GM19438 (cell line): Measurements from ENCODE around the gene RCOR1.
"Not testable (repeated sequence)": the region's sequence is repeated elsewhere in the genome, so short reads cannot be mapped to it uniquely, and the experiment has no call there.

Experiments
- ATAC-seq: cut with Tn5 transposase; IDR thresholded peaks from one replicate; pipeline ENCODE4 v1.9.1; 2021; ENCODE audit warnings: low read depth; ENCODE audit not compliant: unreplicated experiment

RCOR1 gene

DNA sequence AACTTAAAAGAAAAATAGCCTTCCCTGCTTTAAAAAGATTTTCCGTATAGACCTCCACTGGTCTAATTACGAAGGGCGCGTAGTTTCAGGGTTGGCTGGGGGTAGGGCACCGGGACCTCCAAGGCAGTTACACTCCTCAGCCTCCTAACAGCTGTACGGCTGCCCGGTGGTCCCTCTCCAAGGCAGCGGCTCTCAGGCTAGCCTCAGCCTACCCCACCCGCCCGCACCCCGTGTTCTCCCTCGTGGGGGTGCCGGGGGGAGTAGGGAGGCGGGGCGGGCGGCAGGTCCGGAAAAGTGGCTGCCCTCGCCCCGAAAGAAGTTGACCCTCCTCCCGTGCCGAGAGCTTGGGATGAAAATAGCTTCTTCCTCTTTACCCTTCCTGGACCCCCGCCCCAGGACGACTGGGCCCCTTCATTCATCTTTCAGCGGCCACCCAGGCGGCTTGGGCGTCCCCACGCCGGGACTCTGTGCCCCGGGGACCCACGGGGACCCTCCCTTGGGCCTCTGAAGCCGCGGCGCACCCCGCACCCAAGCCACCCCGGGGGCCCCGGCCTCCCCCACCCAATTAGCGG is 991 bp upstream of the RCOR1 start:
- peak; percentile 5 for ATAC-seq

DNA sequence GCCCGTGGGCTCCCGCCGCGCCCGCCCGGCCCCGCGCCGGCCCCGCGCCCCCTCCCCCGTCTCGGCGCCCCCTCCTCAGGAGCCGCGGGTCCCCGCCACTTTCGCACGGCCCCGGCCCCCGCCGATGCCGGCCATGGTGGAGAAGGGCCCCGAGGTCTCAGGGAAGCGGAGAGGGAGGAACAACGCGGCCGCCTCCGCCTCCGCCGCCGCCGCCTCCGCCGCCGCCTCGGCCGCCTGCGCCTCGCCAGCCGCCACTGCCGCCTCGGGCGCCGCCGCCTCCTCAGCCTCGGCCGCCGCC is 263 bp downstream of the RCOR1 start:
- peak; percentile 10 for ATAC-seq

- peak; percentile 6 for ATAC-seq
These were observed 794 bp downstream of the RCOR1 start for GRCh38 chr14:102593061-102593824.

DNA sequence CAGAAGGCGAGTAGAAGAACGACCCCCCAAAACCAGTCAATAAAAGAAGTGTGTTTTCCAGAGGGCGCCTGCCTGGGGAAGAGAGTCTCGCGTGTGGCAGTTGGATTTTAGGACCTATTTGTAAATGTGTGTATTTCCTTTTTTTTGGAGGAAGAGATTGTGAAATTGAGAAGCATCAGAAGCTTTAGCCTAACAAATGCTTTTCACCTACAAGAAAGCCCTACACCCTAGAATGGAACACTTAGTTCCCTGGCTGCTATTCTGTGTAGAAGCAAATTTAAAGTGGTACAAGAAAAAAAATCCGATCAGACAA is 1.3 kb downstream of the RCOR1 start:
- ATAC-seq: no peak

DNA sequence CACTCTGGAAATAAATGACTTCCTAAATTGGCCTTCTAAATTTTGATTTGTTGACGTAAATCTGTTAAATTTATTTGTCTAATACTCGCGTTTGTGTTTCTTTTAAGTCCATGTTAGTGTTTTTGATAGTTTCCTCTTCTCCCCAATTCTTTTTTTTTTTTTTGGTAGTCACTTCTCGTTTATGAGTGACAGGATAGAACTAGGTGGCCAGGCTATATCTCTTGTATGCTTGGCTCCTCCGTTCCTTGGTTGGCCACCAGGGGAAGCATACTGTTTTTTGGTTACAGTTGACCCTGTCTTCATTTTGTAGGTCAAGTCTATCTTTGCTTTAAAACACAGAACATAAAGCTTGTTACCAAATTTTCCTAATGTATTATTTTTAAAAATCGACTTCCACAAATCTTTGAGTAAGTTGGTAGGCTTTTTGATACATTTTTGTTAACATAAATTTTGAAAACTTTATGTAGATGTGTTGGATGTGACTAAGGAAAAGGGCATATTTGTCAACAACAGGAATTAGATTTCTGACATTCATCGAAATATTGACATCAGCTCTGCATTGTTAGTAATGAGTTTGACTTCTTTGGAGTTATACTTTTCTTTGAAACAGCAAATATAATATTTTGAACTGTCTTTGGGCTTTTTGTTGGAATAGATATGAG is 2.2 kb downstream of the RCOR1 start:
- no peak for ATAC-seq

GRCh38 chr14:102601378-102601925 is 9.0 kb downstream of the RCOR1 start:
- no peak for ATAC-seq

DNA sequence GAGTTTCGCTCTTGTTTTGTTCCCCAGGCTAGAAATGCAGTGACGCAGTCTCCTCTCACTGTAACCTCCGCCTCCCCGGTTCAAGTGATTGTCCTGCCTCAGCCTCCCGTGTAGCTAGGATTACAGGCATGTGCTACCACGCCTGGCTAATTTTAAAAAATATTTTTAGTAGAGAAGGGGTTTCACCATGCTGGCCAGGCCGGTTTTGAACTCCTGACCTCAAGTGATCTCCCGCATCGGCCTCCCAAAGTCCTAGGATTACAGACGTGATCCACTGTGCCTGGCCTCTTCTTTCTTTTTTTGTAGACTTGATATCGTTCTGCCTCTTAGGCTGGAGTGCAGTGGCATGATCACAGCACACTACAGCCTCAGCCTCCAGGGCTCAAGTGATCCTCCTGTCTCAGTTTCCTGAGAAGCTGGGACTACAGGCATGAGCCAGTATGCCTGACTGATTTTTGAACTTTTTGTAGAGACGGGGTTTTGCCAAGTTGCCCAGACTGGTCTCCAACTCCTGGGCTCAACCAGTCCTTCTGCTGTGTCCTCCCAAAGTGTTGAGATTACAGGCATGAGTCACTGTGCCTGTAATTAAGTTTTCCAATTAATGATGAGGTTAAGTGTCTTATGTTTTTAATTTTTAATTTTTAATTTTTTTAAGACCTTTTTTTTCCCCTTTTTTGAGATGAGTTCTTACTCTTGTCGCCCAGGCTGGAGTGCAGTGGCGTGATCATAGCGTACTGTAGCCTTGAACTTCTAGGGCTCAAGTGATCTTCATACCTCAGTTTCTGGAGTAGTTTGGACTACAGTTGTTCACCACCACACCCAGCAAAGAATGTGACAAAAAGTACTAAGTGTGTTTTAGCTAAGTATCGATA is 10.2 kb downstream of the RCOR1 start:
- no peak for ATAC-seq

DNA sequence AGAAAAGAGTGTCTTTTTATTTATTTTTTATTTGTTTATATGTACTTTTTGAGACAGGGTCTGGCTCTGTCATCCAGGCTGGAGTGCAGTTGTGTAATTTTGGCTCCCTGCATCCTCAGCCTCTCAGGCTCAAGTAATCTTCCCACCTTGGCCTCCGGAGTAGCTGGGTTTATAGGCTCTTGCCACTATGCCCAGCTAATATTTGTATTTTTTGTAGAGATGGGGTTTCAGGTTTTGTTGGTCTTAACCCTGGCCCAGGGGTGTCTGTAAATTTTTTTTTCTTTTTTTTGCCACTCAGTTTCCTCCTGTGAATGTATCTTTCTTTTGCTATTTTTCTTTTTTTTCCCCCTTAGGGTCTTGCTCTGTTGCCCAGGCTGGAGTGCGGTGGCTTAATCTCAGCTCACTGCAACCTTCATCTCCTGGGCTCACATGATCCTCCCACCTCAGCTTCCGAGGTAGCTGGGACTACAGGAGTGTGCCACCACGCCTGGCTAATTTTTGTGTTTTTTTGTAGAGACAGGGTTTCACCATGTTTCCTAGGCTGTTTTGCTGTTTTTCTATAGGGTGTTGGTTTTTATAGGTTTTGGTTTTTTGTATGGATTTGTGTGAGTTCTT is 11.0 kb downstream of the RCOR1 start:
- ATAC-seq: no peak

DNA sequence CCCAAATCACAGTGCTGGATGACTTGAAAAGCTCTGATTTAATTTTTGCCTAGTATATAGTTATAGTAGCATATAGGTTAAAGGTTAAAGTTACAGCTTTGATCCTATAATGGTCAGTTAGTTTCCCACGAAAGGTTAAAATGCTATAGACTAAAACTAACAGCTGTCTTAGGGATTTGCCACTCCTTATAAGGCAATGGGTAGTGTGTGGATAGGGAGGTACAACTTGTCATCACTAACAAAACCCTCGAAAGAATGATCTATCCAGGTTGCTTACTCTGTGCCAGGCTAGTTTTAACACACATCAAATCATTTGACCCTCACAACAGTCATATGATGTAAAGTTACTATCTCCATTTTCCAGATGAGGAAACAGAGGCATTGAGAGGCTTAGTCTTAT is 11.7 kb downstream of the RCOR1 start:
- no peak for ATAC-seq

GRCh38 chr14:102605029-102605428 is 12.6 kb downstream of the RCOR1 start:
- ATAC-seq: no peak

GRCh38 chr14:102606296-102606695 is 13.8 kb downstream of the RCOR1 start:
- ATAC-seq: no peak

DNA sequence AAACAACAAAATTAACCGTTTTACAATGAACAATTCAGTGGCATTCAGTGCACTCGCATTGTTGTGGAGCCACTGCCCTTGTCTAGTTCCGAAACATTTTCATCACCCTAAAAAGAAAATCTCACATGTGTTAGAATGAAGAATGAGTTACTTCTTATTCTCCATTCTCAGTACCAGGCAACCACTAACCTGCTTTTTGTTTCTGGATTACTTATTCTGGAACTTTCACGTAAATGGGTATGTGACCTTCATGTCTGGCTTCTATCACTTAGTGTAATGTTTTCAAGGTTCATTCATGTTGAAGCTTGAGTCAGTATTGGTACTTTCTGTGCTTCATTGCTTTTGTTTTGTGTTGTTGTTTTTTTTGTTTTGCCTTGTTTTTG is 15.6 kb downstream of the RCOR1 start:
- ATAC-seq: peak; percentile 45

DNA sequence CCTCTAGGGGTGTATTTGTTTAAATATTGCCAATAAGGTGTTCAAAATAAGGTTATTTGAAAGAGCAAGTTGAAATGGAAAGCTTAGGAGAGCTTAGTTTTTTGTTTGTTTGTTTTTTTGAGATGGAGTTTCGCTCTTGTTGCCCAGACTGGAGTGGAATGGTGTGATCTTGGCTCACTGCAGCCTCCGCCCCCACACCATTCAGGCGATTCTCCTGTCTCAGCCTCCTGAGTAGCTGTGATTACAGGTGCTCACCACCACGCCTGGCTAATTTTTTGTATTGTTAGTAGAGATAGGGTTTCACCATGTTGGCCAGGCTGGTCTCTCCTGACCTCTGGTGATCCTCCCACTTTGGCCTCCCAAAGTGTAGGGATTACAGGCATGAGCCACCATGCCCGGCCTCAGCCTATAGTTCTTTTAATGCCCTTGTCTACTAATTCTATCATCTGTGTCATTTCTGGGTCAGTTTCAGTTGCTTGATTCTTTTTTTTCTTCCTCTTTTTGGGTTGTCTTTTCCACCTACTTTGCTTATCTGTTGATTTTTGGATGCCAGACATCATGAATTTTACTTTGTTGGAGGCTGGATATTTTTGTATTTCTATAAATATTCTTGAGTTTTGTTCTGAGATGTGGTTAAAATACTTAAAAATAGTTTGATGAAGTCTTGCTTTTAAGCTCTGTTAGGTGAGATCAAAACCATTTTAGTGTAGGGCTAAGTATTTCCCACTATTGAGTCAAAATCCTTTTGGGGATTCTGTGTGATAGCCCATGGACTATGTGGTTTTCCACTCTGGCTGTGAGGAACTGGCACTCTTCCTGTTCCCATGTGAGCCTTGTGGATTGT is 18.7 kb downstream of the RCOR1 start:
- no peak for ATAC-seq

- no peak for ATAC-seq
These were observed 23.9 kb downstream of the RCOR1 start for GRCh38 chr14:102616318-102616717.

DNA sequence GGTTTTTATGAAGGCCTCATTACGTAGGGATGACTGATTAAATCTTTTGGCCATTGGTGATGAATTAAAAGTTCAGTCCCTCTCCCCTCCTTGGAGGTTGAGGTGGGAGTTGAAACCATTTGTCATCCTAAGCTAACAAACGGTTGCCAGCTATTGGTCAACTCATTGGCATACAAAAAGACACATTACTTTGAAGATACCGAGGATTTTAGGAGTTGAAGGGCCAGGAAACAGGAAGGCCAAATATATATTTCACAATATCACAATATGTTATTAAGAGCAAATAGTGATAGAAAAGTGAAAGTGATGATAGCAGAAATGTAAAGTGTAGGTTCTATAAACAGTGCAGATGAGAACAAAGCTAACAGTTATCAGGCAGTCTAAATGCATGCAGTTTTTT is 24.4 kb downstream of the RCOR1 start:
- ATAC-seq: no peak

- ATAC-seq: not testable (repeated sequence)
These were observed 26.6 kb downstream of the RCOR1 start for GRCh38 chr14:102619012-102619411.

- ATAC-seq: no peak
These were observed 28.0 kb downstream of the RCOR1 start for GRCh38 chr14:102620413-102620812.

- no peak for ATAC-seq
These were observed 29.9 kb downstream of the RCOR1 start for GRCh38 chr14:102622262-102622885.

DNA sequence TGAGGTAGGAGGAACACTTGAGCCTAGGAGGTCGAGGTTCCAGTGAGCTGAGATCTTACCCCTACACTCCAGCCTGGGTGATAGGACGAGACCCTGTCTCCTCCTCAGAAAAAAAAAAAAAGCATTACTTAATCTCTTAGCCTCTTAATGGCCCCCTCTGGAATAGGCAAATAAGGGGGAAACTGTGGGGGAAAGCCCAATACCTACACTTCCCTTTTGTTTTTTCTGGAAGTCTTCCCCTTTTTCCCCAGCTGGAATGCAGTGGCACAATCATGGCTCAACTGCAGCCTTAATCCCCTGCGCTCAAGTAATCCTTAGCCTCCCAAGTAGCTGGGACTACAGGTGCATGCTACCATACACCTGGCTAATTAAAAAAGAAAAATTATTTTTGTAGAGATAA is 32.2 kb downstream of the RCOR1 start:
- ATAC-seq: no peak
